Astrocyte of the spinal cord (primary cell): ENCODE data around the gene RASGEF1C.

Source experiments
- DNase-seq: peaks from one replicate; pipeline ENCODE4 v3.0.0; 2011; ENCODE audit warnings: low read depth, low spot score
- H3K4me3 ChIP-seq: 2 replicates; pipeline ENCODE4 v1.5.1; 2011; ENCODE audit warnings: low read depth, mild to moderate bottlenecking, low read length, moderate library complexity
- CTCF ChIP-seq: IDR thresholded peaks from 2 replicates; pipeline ENCODE4 v1.5.1; 2012; ENCODE audit warnings: low read depth, mild to moderate bottlenecking, low read length, inconsistent platforms
- in situ Hi-C: cut with HindIII; loops from 2 replicates; pipeline ENCODE4 v1.10.0; 2017; ENCODE audit warnings: low sequenced_read_pairs

Gene RASGEF1C

DNA sequence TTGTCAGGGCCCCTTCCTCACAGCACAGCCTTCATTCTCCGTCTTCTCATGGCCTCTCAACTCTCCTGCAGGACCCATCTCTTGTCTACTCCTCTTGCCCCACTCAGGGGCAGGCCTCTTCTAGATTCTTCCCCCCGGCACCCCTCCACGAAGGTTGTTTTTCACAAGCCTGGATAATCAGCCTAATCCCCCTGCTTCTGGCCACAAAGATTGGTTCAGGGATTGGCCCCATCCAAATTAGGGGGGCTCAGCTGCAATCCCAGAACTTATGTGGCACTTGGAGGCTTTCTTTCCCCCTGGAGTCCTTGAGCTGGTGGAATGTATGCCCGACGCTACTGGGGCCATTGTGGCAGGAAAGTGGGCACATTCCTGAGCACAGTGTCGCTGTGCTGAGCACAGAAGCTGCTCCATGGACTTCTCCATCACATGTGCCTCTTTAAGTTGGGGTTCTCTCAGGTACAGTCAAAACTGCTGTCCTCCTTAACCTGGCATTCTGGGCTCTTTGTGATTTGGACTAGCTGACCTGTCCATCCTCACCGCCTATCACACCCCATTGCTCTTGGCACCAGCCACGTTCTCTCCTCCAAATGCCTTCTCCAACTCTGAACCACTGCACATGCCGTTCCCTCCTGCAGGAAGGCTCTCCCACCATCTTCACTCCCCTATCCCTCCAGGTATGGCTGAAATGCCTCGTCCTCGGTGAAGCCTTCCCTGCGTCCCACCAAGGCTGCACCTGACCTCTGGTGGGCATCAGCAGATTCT lies 70.6 kb downstream of the RASGEF1C start:
- H3K4me3 ChIP-seq, result no peak overlapping the region
- DNase-seq, result no peak
- in situ Hi-C loops, result no loop called here
- TF ChIP-seq CTCF, result no peak

DNA sequence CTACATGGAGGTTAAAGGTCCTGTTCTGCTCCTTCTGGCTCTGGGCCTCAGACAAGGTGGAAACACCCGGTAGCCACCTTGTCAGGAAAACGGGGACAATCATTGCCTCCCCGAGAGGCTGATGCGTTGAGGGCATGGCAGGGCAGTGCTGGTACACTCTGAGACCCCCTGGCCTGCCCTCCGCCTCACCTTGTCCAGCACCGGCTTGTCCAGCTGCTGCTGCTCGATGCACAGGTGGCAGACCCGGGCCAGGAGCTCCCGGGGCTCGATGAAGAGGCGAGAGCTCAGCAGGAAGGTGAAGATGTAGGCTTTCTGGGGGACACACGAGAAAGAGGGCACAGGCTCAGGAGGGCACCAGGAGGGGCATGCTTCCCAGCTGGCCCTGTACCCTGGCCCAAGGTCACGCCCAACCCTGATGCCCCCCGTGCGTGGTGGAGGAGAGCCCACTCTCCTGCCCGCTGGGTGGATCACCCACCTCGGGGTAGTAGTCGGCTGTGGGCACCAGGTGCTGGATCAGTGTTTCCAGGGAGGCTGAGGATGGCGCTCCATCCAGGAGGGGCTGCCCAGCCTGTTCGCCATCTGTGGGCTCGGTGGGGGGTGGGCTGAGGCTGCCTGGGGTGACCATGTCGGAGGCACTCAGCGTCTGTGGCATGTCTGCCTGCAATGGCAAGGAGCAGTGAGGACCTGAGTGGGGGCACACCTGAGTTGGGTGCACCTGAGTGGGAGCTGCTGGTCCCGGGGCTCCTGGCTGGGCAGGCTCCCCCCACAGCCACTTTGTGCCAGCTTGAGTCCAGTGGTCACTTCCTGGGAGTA lies 71.4 kb downstream of the RASGEF1C start:
- TF ChIP-seq CTCF, result no peak
- in situ Hi-C loops, result no loop called here
- no peak overlapping the region for H3K4me3 ChIP-seq
- DNase-seq, result no peak

GRCh38 chr5:180136630-180137381 lies 72.2 kb downstream of the RASGEF1C start:
- DNase-seq, result no peak
- TF ChIP-seq CTCF, result no peak
- in situ Hi-C loops, result no loop called here
- no peak overlapping the region for H3K4me3 ChIP-seq

- no peak for TF ChIP-seq CTCF
- in situ Hi-C loops, result no loop called here
- no peak overlapping the region for H3K4me3 ChIP-seq
- no peak for DNase-seq
These were observed 72.9 kb downstream of the RASGEF1C start for GRCh38 chr5:180135967-180136629.

GRCh38 chr5:180135128-180135955 lies 73.7 kb downstream of the RASGEF1C start:
- in situ Hi-C loops, result no loop called here
- DNase-seq, result peak; percentile 57
- no peak overlapping the region for H3K4me3 ChIP-seq
- no peak for TF ChIP-seq CTCF
